AG10803 (cell line): ENCODE data around the gene TSFM.
"Not testable (repeated sequence)": the region's sequence is repeated elsewhere in the genome, so short reads cannot be mapped to it uniquely, and the experiment has no call there.

Experiments
- DNase-seq: peaks from one replicate; pipeline ENCODE4 v3.0.0; 2010; ENCODE audit warnings: low read depth
- H3K4me3 ChIP-seq: 2 replicates; pipeline ENCODE4 v1.5.1; 2011; ENCODE audit warnings: mild to moderate bottlenecking, low read length, control low read depth
- TF ChIP-seq, protein P1 (sequence below): conservative IDR thresholded peaks from 2 replicates; pipeline ENCODE4 v1.5.1; 2011; ENCODE audit warnings: mild to moderate bottlenecking, low read length, control low read depth, inconsistent platforms

TSFM gene

DNA sequence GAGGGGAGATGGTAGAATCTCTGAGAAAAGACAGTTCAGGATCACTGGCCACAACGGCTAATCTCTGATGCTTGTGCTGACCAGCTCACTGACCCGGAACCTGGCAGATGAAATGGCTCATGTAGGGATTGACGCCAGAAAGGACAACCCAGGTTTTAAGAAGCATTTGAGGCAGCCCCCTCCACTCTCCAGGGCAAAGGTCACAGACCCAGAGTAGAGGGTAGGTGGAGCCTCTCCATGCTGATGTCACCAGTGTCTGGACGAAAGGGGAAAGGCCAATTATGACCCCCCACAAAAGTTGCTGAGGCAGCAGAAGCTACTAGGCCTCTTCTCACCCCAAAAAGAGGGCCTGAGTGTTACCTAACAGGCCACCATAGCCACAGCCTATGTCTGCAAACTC is 11.9 kb upstream of the TSFM start:
- no peak for DNase-seq
- no peak overlapping the region for H3K4me3 ChIP-seq
- TF ChIP-seq, protein P1, sequence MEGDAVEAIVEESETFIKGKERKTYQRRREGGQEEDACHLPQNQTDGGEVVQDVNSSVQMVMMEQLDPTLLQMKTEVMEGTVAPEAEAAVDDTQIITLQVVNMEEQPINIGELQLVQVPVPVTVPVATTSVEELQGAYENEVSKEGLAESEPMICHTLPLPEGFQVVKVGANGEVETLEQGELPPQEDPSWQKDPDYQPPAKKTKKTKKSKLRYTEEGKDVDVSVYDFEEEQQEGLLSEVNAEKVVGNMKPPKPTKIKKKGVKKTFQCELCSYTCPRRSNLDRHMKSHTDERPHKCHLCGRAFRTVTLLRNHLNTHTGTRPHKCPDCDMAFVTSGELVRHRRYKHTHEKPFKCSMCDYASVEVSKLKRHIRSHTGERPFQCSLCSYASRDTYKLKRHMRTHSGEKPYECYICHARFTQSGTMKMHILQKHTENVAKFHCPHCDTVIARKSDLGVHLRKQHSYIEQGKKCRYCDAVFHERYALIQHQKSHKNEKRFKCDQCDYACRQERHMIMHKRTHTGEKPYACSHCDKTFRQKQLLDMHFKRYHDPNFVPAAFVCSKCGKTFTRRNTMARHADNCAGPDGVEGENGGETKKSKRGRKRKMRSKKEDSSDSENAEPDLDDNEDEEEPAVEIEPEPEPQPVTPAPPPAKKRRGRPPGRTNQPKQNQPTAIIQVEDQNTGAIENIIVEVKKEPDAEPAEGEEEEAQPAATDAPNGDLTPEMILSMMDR, result no peak

DNA sequence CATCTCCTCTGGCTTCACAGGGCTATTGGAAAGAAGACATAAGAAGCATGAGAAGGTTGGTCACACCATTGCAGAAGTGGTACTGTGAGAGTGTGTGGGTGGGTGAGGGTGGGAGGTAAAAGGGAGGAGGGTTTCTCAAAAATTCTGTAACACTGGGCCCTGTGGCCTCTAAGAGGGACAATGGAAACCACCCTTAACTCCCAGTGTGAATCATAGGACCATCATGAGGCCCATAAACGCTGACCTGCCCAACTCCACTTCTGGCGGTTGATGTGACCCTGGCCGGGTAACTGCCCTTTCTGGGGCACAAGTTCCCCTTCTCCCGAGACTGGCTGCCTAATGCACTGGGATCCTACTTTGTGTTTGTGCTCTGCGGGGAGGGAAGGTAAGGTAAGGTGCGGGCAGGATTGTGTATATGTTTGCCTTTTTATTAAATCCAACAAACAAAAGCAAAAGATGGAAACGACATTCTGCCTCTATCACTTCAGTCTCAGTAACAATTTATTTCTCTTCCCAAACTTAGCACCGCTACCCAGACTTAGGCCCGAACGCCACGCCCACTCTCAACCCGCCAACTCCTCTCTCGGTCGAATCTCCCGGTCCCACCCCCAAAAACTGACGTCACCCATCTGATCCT is 11.2 kb upstream of the TSFM start:
- H3K4me3 ChIP-seq, result peak overlapping the region; percentile 99
- peak; percentile 85 for DNase-seq
- TF ChIP-seq, protein P1, result no peak

DNA sequence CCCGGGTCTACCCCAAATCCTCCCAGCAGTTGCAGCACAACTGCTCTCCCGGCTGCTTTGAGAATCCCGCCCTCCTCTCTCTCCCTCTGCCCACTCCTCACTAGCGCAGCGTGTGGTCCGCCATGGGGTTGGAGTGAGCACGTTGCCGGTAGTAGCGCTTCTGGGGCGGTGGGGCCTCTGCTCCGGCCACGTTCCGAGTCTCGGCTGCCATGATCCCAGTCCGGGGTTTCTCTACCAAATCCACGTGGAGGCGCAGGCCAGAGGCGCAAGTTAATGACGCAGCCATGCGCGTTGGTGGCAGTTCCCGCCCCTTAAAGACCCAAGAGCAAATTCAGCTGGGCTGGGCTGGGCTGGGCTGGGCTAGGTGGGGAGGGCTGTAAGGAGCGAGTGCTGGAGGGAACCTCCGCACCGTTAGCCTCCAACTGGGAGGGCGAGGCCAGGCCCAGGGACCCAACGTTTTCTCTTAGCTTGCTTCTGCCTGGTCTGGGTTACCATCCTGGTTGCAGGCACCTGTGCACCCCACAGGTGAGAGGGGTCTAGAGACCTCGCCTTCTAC is 10.6 kb upstream of the TSFM start, which contains the start of gene METTL1:
METTL1 (minus strand) TSS at position 233 of the 556 bp plus-strand sequence; CDS start at position 211, 22 bp downstream.
- peak within 1 kb of the TSS; percentile 99 for H3K4me3 ChIP-seq
- TF ChIP-seq, protein P1, result no peak
- DNase-seq, result peak; percentile 94

DNA sequence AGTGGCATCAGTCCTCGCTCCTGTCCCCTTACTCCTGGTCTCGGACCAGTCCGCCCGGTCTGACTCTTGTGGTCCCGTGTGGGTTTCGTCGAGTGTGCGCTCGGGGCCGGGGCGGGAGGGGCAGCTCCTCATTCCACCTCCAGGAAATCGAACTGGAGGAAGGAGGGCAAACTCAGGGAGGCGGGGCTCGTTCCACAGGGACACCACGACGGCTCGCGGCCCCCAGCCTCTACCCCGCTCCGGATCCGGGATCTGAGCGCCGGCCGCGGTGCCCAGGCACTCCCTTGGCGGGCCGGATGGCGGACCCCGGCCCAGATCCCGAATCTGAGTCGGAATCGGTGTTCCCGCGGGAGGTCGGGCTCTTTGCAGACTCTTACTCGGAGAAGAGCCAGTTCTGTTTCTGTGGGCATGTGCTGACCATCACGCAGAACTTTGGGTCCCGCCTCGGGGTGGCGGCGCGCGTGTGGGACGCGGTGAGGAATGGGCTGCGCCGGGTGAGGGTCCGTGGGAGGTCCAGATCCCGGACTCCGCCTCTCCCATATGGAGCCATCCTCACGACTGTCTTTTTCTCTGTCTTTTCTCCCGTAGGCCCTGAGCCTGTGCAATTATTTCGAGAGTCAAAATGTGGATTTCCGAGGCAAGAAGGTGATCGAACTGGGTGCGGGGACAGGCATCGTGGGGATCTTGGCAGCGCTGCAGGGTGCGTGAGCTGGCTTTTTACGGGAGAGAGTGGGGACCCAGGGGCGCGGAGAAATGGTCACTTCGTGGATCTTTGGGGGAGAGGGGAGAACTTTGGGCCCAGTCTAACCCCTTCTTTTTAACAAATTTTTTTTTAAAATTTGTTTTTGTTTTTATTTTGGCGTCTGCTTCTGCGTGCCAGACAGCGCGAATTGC is 9.9 kb upstream of the TSFM start, which contains the start of gene EEF1AKMT3:
EEF1AKMT3 (plus strand) TSS at position 186 of the 894 bp plus-strand sequence; CDS start at position 297, 111 bp downstream.
- TF ChIP-seq, protein P1, result no peak
- H3K4me3 ChIP-seq, result peak within 1 kb of the TSS; percentile 99
- DNase-seq, result peak; percentile 41

DNA sequence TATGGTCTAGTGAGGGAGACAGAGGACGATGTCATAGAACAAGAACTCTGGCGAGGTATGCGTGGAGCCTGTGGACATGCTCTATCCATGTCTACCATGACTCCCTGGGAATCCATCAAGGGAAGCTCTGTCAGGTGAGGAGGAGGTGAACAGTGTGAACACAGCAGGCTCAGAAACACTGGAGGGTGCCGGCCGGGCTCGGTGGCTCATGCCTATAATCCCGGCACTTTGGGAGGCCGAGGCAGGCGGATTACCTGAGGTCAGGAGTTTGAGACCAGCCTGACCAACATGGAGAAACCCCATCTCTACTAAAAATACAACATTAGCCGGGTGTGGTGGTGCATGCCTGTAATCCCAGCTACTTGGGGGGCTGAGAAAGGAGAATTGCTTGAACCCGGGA is 8.0 kb upstream of the TSFM start:
- not testable (repeated sequence) for DNase-seq, H3K4me3 ChIP-seq

DNA sequence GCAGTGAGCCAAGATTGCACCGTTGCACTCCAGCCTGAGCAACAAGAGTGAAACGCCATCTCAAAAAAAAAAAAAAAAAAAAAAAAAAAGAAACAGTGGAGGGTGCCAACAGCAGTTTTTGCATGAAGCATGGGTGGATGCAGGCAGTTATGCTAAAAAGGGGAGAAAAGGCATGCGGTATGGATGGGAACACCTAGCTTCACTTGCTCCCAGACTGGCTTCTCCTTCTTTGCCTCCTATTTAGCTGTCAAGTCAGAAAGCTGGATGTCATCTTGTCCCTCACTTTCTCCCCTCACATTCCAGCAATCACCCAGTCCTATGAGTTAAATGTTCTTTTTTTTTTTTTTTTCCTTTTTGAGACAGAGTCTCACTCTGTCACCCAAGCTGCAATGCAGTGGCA is 7.5 kb upstream of the TSFM start:
- no peak for DNase-seq
- no peak overlapping the region for H3K4me3 ChIP-seq
- TF ChIP-seq, protein P1, result no peak

DNA sequence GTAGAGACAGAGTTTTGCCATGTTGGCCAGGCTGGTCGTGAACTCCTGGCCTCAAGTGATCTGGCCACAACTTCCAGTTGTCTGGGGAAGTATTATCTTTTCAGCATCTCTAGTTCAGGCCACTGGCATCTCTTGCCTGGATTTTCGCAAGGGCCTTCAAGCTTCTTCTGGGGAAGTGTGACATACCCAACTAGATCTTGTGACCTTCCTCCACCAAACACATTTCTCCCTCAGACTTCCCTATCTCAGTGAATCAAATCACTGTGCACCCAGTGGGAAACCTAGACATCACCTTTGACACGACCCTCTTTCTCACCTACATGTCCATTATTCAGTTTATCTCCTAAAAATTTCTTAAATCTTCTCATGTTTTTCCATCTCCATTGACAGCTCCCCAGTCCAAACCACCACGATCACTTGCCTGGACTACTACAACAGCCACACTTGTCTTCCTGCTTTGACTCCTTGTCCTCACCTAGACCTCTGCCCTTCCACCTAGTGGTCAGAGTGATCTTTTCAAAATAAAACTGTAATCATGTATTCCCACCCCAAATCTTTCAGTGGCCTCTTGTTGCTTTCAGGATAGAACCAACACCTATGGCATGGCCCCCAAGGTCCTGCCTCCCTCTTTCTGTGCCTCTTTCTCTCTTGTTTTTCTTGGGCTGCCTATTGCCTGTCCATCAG is 6.9 kb upstream of the TSFM start:
- TF ChIP-seq, protein P1, result peak; percentile 3; the same call in 1 of the 2 replicates
- no peak for DNase-seq
- H3K4me3 ChIP-seq, result no peak overlapping the region
